GM12875 (cell line): ENCODE measurements around the gene CHMP2A.
"Not testable (repeated sequence)": the region's sequence is repeated elsewhere in the genome, so short reads cannot be mapped to it uniquely, and the experiment has no call there.

Experiments used
- H3K4me3 ChIP-seq: one replicate; pipeline ENCODE4 v1.5.1; 2011; ENCODE audit warnings: low read depth, low read length, control low read depth
- CTCF ChIP-seq: IDR thresholded peaks from 2 replicates; pipeline ENCODE4 v1.5.1; 2011; ENCODE audit warnings: low read depth, mild to moderate bottlenecking, control low read depth, inconsistent platforms, low read length, moderate library complexity, borderline replicate concordance; ENCODE audit not compliant: insufficient read depth

CHMP2A gene

GRCh38 chr19:58514564-58515022 is 40.3 kb downstream of the CHMP2A start:
- TF ChIP-seq CTCF: no peak
- H3K4me3 ChIP-seq: peak overlapping the region; percentile 55

GRCh38 chr19:58513694-58514563 is 41.0 kb downstream of the CHMP2A start:
- TF ChIP-seq CTCF: peak; percentile 100
- H3K4me3 ChIP-seq: peak overlapping the region; percentile 55

- TF ChIP-seq CTCF: no peak
- H3K4me3 ChIP-seq: no peak overlapping the region
These were observed 41.7 kb downstream of the CHMP2A start for GRCh38 chr19:58513213-58513693.

- H3K4me3 ChIP-seq: no peak within 1 kb of the TSS
- no peak for TF ChIP-seq CTCF
These were observed 43.3 kb downstream of the CHMP2A start, which contains the start of gene SLC27A5 for GRCh38 chr19:58511353-58512208. Gene SLC27A5, minus strand, starts transcription at chr19:58511992. Its CDS starts 37 bp downstream, at chr19:58511955.

GRCh38 chr19:58510084-58510862 is 44.6 kb downstream of the CHMP2A start:
- no peak for TF ChIP-seq CTCF
- H3K4me3 ChIP-seq: no peak overlapping the region

GRCh38 chr19:58509731-58510083 is 45.2 kb downstream of the CHMP2A start:
- TF ChIP-seq CTCF: no peak

GRCh38 chr19:58507602-58508223 is 47.2 kb downstream of the CHMP2A start:
- not testable (repeated sequence) for H3K4me3 ChIP-seq

More at GRCh38 chr19:58509731-58510083, 45.2 kb downstream of the CHMP2A start:
- no peak overlapping the region for H3K4me3 ChIP-seq
